Inflammatory macrophage treated with lipopolysaccharide for 4 hours (primary cell): ENCODE results near the gene SLC9A8.

Experiments
- DNase-seq: peaks from one replicate; pipeline ENCODE4 v3.0.0-alpha.2; 2020

The SLC9A8 gene

DNA sequence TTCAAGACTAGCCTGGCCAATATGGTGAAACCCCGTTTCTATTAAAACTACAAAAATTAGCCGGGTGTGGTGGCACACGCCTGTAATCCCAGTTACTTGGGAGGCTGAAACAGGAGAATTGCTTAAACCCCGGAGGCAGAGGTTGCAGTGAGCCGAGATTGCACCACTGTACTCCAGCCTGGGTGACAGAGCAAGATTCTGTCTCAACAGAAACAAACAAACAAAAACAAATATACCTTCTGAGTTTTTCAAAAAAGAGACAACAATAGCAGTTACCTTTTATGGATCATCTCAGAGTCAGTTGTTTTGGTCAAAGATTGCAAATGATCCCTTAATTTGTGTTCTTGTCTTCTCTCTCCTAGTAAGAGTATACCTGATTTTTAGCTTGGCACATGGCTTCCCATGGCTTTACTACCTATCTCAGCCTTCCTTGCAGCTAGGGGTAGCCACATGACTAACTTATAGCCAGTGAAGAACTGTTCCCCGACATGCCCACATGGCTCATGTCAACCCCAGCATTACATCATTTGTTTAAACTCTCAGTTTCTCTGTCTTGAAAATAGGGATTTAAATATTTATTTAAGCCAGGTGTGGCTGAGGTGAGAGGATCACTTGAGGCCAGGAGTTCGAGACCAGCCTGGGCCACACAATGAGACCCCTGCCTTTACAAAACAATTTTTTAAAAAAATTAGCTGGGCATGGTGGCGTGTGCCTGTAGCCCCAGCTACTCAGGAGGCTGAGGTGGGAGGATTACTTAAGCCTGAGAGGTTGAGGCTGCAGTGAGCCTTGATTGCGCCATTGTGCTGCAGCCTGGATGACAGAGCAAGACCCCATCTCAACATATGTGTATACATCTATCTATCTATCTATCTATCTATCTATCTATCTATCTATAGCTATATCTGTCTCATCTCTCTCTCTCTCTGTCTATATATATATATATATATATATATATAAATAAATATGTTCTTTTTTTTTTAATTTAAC lies 25.0 kb upstream of the SLC9A8 start:
- DNase-seq = no peak

DNA sequence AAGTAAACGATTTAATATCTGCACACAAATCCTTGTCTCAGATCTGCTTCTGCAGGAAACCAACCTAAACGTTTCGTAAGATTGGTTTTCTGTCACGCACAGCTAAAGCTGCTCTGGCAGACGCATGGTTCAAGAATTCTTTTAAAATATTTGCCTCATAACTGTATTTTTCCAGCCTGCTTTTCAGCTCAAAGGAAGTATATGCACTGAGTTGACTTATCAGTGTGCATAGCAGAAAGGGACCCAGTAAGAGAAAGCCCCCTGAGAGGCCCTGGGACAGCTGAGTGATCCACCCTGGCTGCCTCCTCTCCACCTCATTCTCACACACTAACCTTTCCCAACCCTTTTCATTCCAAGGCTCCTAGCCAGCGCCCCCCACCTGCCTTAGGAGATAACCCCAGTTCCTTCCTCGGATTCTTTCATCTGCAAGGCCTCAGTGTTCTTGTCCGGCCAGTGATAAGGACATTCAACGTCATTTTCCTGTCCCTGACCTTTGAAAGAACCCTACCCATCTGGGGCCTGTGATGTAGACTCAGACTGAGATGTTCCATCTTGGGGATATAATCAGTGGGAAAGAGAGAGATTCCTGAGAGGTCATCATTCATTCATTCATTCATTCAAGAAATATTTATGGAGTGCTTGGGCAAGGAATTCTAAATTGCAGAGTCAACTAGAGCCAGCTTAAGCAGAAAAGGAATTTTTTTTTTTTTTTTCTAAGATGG lies 22.4 kb upstream of the SLC9A8 start:
- DNase-seq = peak; percentile 53

DNA sequence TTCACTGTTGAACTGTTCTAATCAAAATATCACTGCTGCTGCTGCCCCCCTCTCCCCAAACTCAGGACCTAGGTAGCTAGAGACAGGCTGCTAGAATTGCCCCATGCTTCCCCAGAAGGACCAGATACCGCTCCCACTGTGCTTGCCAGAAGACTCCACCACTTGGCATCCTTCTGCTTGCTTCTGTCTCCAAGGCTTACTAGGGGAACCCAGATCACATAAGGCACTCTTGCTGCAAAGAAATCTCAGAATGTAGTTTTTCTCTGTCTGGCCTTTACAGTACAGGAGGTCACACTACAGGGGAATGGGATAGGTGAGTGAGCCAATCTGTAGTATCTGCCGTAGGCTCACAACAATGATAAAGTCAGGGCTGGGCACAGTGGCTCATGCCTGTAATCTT lies 21.5 kb upstream of the SLC9A8 start:
- DNase-seq = no peak

DNA sequence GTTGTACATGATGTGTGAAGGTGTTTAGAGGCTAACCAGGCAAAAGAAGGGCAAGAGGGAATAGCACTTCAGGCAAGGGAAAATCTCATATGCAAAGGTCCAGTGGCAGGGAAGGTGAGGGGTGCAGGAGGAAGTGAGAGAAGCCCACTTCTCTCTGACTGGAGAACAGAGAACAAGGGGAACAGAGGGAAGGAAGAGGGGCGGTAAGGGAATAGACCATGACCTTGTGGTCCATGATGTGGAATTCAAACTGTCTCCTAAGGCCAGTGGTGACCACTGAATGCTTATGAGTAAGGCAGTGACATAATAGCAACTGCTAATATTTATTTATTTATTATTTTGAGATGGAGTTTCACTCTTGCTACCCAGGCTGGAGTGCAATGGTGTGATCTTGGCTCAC lies 20.6 kb upstream of the SLC9A8 start:
- peak; percentile 71 for DNase-seq

DNA sequence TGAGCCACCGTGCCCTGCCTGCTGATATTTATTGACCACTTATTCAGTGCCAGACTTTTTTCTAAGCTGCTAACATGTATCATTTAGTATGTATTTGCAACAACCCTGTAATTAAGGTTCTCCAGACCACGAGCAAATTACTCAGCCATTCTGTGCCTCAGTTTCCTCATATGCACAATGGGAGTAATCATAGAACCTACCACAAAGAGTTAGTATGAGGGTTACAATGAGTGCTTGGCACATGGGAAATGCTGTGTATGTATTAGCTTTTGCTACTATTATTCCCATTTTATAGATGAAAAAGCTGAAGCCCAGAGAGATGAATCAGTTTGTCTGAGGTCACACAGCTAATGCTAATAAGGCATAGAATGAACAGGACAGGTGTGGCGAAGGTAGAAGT lies 20.0 kb upstream of the SLC9A8 start:
- no peak for DNase-seq

DNA sequence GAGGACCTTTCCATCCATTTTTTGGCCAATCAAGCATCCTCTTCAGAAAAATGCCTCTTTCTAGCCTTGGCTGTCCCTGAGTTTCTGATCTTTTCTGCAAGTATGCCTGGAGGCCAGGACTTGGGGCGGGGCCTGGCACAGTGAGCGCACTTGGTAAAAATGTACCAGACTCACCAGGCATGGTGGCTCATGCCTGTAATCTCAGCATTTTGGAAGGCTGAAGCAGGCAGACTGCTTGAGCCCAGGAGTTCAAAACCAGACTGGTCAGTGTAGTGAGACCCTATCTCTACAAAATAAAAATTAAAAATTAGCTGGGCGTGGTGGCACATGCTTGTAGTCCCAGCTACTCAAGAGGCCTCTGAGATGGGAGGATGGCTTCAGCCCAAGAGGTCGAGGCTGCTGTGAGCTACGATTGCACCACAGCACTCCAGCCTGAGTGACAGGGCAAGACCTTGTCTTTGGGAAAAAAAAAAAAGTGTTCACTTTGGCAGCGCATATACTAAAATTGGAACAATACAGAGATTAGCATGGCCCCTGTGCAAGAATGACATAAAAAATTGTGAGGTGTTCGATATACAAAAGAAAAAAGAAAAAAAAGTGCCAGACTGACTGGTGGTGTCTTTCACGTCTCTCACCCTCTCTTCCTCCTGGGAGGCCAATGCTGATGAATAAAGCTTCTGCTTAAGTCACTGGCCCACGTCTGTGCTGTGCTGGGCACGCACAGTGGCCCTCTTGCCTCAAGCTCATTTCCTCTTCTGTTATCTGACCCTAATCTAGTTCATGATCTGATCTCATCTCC lies 18.1 kb upstream of the SLC9A8 start:
- peak; percentile 97 for DNase-seq

DNA sequence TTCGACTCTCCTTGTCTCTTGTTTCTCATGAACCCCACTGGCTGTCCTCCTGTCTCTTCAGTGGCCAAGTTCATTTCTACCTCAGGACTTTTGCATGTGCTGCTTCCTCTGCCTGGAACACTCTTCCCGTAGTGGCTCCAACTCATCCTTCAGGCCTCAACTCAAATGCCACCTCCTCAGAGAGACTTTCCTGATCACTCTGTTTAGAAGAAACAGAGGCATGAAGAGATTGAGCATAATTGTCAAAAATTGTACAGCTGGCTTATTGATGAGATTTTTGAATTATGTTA lies 17.5 kb upstream of the SLC9A8 start:
- no peak for DNase-seq

DNA sequence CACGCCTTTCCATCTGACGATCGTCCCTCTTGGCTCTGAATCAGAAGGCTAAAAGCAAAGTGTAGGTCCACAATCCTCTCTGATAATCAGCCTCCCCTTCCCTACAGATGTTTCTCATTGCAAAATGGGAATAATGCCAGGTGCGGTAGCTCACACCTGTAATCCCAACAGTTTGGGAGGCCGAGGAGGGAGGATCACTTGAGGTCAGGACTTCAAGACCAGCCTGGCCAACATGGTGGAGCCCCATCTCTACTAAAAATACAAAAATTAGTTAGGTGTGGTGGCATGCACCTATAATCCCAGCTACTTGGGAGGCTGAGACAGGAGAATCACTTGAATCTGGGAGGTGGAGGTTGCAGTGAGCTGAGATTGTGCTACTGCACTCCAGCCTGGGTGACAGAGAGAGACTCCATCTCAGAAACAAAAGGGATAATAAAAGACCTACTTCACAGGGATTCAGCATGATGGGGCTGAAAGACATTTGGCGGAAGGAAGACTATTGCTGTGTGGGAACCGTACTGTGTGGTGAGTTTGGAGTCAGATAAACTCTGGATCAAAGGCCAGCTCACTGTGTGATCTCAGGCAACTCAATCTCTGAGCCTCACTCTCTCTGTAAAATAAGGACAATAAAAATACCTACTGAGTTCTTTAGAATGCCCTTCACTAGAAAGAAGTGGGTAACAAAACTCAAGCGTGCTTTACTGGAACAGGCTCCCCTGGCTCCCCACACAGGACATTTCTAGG lies 15.9 kb upstream of the SLC9A8 start:
- DNase-seq = no peak

DNA sequence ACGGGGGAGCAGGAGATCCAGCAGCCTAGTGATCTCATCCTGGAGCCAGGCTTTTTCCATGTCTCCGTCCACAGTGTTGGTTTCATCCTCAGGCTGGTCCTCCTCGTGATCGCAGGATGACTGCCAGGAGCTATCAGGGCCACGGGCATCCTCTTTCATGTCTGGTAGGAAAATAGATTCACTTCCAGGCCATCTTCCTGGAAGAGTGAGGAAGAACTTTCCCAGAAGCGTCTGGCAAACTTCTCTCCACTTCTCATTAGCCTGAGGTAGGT lies 15.3 kb upstream of the SLC9A8 start:
- DNase-seq = no peak

DNA sequence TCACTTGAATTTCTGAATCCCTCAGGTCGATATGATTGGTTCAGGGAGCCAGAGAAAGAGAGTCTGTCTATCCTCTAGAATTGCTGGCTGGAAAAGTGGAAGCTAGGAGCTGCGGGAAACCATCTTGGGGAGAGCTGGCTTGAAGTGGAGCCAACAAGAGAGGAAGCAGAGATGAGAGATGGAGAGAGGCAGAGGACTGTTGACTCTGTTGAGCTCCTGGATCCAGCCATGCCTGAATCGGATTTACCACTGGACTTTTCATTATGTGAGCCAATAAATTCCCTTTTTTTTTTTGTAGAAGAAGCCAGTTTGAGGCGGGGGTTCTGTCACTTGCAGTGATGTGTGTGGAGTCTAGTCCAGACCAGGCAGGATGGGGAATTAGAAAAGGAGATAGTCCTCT lies 13.9 kb upstream of the SLC9A8 start:
- DNase-seq = no peak

DNA sequence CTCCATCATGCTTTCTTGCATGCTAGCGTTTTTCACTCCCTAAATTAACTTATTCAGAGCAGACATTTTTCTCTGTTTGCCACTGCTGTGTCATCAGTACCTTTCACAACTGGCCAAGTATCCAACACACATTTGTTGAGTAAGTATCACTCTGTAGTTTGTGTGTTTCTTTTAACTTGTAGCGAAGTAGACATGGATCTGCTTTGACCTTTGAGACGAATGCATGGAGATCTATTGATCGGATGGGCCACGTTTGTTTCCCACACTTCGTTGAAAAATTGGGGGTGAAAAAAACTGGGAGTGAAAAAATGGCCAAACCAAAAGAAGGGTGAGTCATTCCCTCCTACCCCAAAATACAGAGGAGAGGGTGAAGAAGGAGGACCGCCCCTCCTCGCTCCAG lies 12.9 kb upstream of the SLC9A8 start:
- DNase-seq = peak; percentile 63

DNA sequence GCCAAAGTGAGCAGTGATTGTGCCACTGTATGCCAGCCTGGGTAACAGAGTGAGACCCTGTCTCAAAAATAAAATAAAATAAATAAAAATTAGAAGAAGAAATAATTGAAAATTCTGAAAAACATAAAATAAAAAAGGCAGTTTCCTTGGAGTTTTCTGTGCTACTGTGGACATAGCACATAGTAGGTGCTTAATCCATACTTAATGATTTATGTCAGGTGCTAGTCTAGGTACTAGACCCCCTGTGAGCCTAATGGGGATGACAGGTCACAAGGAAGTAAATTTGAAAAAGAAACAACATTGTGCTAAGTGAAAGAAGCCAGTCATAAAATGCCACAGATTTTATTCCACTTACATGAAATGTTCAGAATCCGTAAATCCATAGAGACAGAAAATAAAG lies 9.2 kb upstream of the SLC9A8 start:
- no peak for DNase-seq

DNA sequence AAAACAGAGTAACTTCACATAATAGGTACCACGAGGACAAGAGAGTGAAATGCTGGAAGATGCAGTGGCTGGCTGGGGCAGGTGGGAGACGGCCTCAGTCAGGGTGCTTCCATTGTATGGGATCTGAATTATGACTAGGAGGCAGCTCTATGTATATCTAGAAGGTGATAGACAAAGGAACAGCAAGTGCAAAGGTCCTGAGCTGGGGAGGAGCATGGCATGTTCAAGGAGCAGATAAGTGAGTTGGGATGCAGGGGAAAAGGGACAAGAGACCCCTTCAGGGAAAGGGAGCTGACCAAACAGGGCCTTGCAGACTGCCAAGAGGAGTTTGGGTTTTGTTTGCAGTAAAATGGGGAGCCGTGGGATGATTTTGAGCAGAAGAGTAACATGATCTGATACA lies 8.3 kb upstream of the SLC9A8 start:
- DNase-seq = no peak

DNA sequence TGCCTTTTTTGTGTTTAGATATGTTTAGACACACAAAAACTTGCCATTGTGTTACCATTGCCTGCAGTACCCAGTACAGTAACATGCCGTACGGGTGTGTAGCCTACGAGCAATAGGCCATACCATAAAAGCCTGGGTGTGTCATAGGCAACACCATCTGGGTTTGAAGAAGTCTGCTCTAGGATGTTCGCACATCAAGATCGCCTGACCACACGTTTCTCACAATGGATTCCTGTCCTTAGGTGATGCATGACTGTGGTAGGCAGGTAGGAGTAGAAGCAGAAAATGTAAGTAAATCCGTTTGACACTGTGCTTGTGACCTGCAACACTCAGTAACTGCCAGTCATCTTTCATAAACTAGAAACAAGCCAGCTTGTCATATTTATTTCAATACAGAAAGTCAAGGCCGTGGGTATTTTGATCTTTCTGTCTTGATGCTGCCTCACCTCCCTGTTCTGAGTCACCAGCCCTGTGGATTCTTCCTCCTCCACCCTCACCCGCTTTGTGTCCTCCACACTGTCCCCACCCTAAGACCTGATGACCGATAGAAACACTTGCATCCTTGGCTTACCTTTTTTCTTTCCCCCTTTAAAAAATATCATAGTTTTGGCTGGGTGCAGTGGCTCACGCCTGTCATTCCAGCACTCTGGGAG lies 7.3 kb upstream of the SLC9A8 start:
- peak; percentile 33 for DNase-seq

DNA sequence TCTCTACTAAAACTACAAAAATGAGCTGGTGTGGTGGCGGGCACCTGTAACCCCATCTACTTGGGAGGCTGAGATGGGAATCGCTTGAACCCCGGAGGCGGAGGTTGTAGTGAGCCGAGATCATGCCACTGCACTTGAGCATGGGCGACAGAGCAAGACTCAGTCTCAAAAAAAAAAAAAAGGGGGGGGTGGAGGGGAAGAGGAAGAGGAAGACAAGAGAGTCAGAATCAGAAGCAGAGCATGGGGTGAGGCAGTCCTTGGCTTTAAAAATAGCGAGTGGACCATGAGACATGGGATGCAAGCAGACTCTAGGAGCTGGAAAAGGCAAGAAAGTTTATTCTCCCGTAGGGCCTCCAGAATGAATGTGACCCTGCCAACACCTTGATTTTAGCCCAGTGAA lies 3.9 kb upstream of the SLC9A8 start:
- DNase-seq = peak; percentile 65

DNA sequence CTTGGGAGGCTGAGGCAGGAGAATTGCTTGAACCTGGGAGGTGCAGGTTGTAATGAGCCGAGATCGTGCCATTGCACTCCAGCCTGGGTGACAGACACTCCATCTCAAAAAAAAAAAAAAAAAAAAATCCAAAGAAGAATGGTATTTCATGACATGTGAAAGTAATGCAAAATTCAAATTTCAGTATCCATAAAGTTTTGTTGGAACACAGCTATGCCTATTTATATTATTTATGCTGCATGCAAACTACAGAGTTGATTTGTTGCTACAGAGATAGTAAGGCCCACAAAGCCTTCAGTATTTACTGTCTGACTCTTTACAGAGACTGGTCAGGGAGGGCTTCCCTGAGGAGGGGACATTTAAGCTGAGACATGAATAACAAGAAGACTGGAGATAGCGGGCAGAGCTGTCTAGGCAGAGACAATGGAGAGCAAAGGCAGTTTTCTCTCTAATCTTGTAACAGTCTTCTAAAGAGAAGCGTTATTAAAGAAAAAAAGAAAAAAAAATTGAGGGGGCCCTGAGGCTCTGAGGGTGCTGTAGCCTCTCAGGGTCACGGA lies 2.7 kb upstream of the SLC9A8 start:
- no peak for DNase-seq

DNA sequence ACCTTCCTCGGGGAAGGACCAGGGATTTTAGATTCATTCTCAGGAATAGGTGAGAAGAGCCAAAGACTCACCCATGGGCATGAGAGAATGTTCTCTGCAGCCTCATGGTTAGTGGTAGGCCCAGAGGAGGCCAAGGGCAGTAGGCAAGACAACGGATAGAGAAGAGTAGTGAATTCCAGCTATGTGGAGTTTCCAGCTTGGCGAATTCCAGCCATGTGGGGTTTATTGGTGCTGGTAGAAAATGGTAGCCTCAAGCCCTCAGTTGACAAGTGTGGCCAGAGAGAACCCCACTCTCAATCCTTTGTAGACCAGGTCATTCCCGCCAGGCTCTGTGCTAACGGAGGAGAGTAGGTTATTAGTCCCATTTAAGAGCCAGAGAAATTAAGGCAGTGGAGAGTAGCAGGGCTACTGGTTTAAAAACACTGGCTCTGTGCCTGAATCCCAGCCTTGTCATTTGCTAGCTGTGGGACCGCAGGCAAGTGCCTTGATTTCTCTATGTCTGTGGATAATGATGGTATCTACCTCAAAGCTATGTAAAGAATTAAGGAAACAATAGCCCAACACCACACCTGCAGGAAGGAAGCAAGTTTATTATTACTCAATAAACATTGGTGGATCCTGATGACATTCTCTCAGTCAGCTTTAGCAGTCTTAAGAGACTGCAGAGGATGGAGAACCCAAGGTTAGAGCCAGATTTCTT lies 2.0 kb upstream of the SLC9A8 start:
- no peak for DNase-seq

DNA sequence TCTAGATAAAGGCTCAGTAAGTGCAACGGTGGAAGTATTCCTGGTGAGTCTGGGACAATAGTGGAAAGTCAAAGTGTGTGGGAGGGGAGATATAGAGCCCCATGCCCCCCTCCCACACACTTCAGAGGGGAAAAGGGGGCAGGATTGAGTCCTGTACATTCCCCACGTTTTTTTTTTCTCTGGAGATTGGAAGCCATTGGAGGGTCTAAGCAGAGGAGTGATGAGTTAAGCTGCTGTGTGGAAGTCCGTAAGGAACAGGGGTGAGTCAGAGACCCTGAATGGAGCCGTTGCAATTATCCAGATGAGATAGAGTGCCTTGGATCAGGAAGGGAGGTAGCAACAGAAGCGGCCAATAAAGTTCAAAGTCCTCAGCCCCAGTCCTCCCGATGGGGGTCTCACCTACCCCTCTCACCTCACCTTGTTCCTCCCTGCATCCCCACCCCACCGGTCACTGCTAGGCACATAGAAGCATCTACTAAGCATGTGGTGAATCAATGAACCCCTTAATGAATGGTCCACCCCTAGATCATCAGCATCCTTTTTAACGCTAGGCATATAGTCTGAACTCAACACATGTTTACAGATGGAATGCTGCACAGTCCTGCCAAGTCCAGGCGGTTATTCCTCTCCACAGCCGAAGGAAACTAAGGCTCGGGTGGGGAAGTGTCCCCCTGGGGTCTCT lies 662 bp upstream of the SLC9A8 start:
- DNase-seq = peak; percentile 48

DNA sequence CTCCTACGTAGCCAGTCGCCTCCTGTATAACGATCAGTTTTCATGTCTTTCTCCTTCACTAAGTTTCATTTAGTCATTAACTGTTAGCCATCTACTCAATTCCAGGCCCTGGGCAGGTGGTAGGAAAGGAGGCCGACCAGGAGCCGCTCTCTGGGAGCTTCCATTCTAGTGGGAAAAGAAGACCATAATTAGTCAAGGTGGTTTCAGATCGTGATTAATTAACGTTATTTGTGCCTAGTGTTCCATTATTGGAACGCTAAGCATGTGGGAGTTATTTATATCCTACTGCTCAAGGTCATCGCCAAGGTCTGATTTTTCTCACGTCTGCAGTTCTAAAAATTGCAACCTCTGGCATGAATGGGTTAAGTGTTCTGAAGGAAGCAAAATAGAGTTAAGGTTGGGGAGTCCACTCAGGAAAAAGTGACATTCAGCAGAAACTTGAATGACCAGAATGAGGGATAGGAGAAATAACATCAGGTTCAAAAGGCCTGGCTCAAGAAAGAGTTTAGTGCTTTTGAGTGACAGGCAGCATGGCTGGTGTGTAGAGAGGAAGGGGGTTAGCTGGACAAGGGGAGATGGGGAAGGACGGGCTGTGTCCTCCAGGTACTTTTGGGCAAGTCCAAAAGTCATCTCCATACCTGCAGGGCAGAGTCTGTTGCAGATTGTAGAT lies 812 bp downstream of the SLC9A8 start:
- no peak for DNase-seq

DNA sequence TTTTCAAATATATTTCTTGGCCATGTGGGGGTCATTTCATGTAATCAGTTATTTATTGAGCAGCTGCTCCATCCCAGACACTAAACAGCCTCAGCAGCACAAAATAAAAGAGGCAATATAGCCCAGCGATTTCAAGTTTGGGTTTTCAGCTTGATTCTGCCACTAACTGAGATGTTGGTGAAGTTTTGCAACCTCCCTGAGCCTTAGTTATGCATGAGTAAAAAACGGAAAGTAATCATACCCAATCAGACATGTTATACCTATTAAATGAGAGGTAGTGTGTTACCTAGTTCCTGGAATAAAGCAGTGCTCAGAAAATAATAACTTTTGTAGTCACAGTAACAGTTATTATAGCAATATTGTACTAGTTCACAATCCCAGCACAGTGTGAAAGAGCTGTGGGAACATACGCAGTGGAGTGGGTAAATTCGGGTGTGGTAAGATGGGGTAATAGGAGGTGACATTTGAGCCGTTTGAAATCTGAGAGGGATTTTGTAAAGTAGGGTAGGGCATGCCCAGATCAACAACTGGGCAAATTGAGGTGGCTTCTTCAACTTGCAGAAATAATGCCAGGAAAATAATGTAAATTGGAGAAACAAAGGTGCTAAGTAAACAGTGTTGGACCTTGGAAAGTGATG lies 1.5 kb downstream of the SLC9A8 start:
- DNase-seq = peak; percentile 83
